ENCODE results near the gene NRXN3. TPM values are rescaled to one million over a fixed set of nuclear protein-coding genes. Genes with fewer than 3 reads are reported as not detected.

The NRXN3 gene
- polyA plus RNA-seq, 1 donor from 2014 or later: not detected

DNA sequence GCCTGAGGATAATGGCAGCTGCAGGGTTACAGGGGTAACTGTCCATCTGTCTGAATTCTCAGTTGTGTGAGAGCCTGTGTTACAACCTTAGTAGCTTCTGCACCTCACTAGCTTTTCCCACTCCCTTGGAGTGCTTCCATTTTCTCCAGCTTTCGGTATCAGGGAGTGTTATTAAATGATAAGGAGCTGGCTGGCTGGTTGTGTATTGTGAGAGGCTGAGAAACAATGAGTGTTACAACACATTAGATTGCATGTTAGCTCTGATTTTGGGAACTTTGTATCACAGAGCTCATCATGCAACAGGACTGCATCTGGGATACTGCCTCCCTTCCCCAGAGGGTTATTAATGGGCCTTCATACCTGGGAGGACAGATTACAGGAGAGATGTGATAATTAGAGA is 1317.5 kb downstream of the NRXN3 start:
- Mint-ChIP-seq H3K36me3 (no peaks in the 10 kb centered on the region), H3K27me3 (no peaks in the 10 kb centered on the region), H3K4me1 (no peaks in the 10 kb centered on the region), H3K9me3 (peaks cover 0 to 12% (median 2%) of the 10 kb centered on the region in 3 donors), H3K4me3 (no peak overlapping the region), H3K27ac (no peak overlapping the region)

- no peak overlapping the region for H3K4me3 Mint-ChIP-seq
- H3K27ac Mint-ChIP-seq: no peak overlapping the region
- H3K27me3 Mint-ChIP-seq: no peaks in the 10 kb centered on the region
- no peaks in the 10 kb centered on the region for H3K4me1 Mint-ChIP-seq
- H3K36me3 Mint-ChIP-seq: no peaks in the 10 kb centered on the region
- peaks cover 1 to 17% (median 5%) of the 10 kb centered on the region in 3 donors for H3K9me3 Mint-ChIP-seq
Observed at GRCh38 chr14:79491161-79491560, 1321.0 kb downstream of the NRXN3 start.

GRCh38 chr14:79493081-79493645 is 1323.0 kb downstream of the NRXN3 start:
- Mint-ChIP-seq H3K4me1 (no peaks in the 10 kb centered on the region), H3K9me3 (peaks cover 4 to 17% (median 5%) of the 10 kb centered on the region in 3 donors), H3K36me3 (no peaks in the 10 kb centered on the region)

GRCh38 chr14:79496701-79497100 is 1326.5 kb downstream of the NRXN3 start:
- H3K36me3 Mint-ChIP-seq: no peaks in the 10 kb centered on the region
- H3K27ac Mint-ChIP-seq: no peak overlapping the region
- H3K27me3 Mint-ChIP-seq: no peaks in the 10 kb centered on the region
- no peak overlapping the region for H3K4me3 Mint-ChIP-seq
- H3K9me3 Mint-ChIP-seq: peaks cover 3 to 8% (median 4%) of the 10 kb centered on the region in 3 donors
- peaks cover 0 to 1% (median 0%) of the 10 kb centered on the region in 3 donors for H3K4me1 Mint-ChIP-seq

More at GRCh38 chr14:79493081-79493645, 1323.0 kb downstream of the NRXN3 start:
- Mint-ChIP-seq H3K4me3 (no peak overlapping the region), H3K27me3 (no peaks in the 10 kb centered on the region), H3K27ac (no peak overlapping the region)

DNA sequence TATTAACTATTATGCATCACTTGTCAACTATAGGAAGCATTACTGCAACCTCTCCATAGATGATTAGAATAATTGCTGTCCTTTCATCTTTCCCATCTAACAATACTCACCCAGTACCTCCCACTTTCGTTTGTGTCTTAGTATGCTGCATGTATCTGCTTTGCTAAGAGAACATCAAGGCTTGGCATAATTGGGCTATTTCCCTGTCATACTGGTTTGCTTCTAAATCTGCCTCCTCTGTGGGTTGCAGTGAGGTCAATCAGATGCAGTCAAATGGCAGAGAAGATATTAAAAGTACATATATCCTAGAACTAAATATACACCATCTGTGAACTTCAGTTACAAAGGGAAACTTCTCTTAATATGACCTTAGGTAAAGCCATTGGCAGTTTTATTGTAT is 1330.3 kb downstream of the NRXN3 start:
- Mint-ChIP-seq H3K27me3 (no peaks in the 10 kb centered on the region), H3K4me1 (peaks cover 0 to 1% (median 0%) of the 10 kb centered on the region in 3 donors), H3K9me3 (peaks cover 0 to 8% (median 5%) of the 10 kb centered on the region in 3 donors), H3K27ac (no peak overlapping the region), H3K4me3 (no peak overlapping the region), H3K36me3 (no peaks in the 10 kb centered on the region)

DNA sequence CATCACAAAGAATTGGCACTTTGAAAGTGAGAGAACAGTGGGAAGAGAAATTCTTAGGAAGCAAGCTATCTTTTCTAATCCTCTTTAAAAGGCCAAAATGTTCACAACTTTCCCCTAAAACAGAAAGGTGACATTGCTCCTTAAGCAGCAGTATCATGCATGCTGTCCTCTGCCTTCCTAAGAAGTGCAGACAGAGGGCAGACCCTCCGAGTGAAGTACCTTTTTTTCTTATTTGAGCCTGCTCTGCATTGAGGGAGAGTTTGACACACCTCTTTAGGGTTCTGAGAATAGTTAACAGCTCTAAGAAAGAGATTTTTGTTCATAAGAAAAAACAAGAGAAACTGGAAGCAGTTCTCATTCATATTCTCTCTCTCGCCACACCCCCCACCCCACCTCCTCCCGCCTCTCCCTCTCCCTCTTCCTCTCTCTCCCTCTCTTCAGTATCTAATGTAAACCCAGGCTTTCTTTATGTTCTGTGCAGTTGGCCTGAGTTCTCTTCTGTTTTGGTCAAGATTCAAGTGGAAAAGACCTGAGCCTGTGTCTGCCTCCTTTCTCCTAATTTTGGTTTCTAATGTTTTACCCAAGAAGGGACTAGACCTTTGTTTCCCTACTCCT is 1332.1 kb downstream of the NRXN3 start:
- Mint-ChIP-seq H3K27ac (no peak overlapping the region), H3K4me1 (peaks cover 0 to 1% (median 0%) of the 10 kb centered on the region in 3 donors), H3K4me3 (peak overlapping the region in 1 of 4 donors; percentile 34)

DNA sequence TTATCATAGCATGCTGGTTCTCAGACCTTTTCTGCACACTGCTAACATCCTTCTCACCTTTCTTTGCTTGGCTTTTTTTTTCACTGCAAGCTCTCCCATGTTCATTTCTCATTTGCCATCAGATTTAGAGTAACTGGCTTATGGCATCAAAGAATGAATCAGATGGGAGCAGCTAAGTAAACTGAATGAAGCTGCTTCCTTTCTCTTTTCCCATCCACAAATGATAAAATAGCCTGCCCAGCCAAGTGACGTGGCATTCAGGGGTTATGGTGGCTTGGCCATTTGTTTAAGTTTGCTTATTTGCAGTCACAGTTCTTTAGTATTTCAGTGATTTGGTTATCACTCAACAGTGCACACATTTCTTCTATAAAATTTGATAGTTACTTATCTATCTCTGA is 1332.6 kb downstream of the NRXN3 start:
- no peak overlapping the region for H3K4me3 Mint-ChIP-seq
- H3K4me1 Mint-ChIP-seq: peaks cover 0 to 1% (median 0%) of the 10 kb centered on the region in 3 donors
- H3K27ac Mint-ChIP-seq: no peak overlapping the region
- H3K36me3 Mint-ChIP-seq: no peaks in the 10 kb centered on the region
- H3K9me3 Mint-ChIP-seq: peaks cover 0 to 5% (median 4%) of the 10 kb centered on the region in 3 donors
- H3K27me3 Mint-ChIP-seq: no peaks in the 10 kb centered on the region

More for the DNA sequence above, 1332.1 kb downstream of the NRXN3 start:
- Mint-ChIP-seq H3K36me3 (no peaks in the 10 kb centered on the region), H3K9me3 (peaks cover 0 to 5% (median 4%) of the 10 kb centered on the region in 3 donors), H3K27me3 (no peaks in the 10 kb centered on the region)

DNA sequence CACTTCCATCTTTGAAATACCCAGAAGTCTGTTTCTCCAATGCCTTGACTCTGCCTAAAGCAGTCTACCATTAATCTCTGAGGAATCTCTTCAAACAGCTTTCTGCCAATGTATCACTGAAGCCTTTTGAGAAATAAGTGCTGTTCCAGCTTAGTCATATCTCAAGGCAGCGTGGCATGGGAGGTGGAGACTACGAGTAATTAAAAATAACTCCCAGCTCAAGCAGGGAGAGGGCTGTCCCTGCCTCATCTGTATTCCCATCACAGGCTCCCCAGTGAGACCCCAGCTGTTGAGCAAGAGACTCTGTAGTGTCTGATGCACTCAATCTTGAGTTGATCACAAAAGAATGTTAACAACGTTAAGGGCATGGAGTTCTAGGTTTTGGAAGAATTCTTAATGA is 1340.5 kb downstream of the NRXN3 start:
- Mint-ChIP-seq H3K4me1 (no peaks in the 10 kb centered on the region), H3K9me3 (peaks cover 0 to 3% (median 2%) of the 10 kb centered on the region in 3 donors), H3K4me3 (no peak overlapping the region), H3K36me3 (no peaks in the 10 kb centered on the region), H3K27me3 (no peaks in the 10 kb centered on the region), H3K27ac (no peak overlapping the region)

DNA sequence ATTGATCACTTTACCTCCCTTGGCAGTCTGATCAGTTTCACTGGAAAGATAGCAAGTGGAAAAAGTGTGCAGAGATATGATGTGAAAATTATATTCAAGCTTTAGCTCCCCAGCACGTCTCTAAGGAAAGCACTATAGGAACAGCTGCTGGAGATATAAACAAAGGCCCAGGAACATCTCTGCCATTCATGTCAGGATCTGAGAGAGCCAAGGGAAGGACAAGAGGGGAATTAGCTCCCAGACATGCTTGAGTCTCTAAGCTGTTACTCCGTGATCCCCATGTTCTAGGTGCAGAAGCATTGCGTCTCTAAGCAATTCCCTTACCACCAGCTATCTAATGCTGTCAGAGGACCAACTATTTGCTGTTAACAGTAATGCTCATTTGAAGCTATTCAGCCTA is 1341.0 kb downstream of the NRXN3 start:
- no peaks in the 10 kb centered on the region for H3K36me3 Mint-ChIP-seq
- H3K4me3 Mint-ChIP-seq: no peak overlapping the region
- no peaks in the 10 kb centered on the region for H3K27me3 Mint-ChIP-seq
- peaks cover 0 to 3% (median 2%) of the 10 kb centered on the region in 3 donors for H3K9me3 Mint-ChIP-seq
- H3K27ac Mint-ChIP-seq: no peak overlapping the region
- no peaks in the 10 kb centered on the region for H3K4me1 Mint-ChIP-seq

GRCh38 chr14:79513446-79513845 is 1343.3 kb downstream of the NRXN3 start:
- Mint-ChIP-seq H3K9me3 (peaks cover 0 to 3% (median 2%) of the 10 kb centered on the region in 3 donors), H3K27me3 (no peaks in the 10 kb centered on the region), H3K27ac (no peak overlapping the region), H3K4me3 (no peak overlapping the region), H3K36me3 (no peaks in the 10 kb centered on the region), H3K4me1 (no peaks in the 10 kb centered on the region)

DNA sequence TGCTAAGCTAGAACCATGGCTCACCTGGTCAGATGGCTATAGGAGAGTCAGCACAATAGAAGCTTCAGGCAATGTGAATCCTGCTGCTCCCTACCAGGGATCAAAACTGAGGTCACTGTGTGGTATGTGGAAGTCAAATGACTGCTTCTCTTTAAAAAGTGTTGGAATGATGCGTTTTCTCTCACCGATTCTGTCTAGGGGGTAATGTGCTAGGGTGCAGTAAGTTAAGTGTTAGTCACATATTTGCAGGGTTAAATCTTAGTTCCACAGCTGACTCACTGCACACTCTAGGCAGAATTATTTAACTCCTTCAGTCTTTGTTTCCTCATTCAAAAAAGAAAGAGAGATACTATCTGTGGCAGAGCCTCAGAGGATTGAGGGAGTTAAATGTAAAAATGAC is 1344.5 kb downstream of the NRXN3 start:
- Mint-ChIP-seq H3K4me1 (no peaks in the 10 kb centered on the region), H3K27ac (no peak overlapping the region), H3K27me3 (no peaks in the 10 kb centered on the region), H3K9me3 (peaks cover 0 to 3% (median 2%) of the 10 kb centered on the region in 3 donors), H3K36me3 (no peaks in the 10 kb centered on the region), H3K4me3 (no peak overlapping the region)

- H3K27me3 Mint-ChIP-seq: no peaks in the 10 kb centered on the region
- no peaks in the 10 kb centered on the region for H3K4me1 Mint-ChIP-seq
- H3K27ac Mint-ChIP-seq: no peak overlapping the region
- no peaks in the 10 kb centered on the region for H3K36me3 Mint-ChIP-seq
- H3K4me3 Mint-ChIP-seq: no peak overlapping the region
- peaks cover 0 to 2% (median 2%) of the 10 kb centered on the region in 3 donors for H3K9me3 Mint-ChIP-seq
Observed at GRCh38 chr14:79515158-79515557, 1345.0 kb downstream of the NRXN3 start.

DNA sequence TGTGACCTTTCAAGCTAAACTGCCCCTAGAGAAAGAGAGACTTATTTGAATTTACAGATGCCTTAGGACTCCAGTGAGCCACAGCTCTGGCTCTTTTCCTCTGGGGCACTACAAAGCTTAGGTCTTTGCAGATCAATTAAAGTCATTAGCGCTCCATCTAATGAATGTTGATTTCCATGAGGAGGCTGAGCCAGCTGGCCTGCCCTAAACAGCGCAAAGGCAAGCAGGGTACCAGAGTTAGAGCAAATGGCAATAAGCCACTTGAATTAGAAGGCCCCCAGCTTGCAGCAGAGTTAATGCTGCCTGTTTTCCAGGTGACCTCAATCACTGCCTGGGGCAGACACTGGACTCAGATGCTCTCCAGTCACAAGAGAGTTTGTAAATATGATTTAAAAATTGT is 1345.8 kb downstream of the NRXN3 start:
- no peaks in the 10 kb centered on the region for H3K4me1 Mint-ChIP-seq

DNA sequence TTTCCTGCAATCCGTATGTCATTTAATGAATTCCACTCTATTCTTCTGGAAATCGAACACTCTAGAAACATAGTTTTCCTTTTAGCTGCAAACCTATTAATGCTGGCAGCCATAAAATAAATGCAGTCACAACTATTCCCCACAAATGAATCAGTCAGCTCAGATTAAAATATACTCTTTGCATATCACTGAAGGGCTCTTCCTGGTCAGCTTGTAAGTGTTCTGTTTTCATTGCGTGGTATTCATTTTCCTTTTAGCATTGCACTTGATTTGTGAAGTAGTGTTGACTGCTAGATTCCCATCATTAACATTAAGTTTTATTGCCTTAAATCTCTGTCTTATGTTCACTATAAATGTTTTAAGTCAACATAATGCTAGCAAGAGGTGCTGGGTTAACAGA is 1355.2 kb downstream of the NRXN3 start:
- H3K27ac Mint-ChIP-seq: no peak overlapping the region
- no peaks in the 10 kb centered on the region for H3K36me3 Mint-ChIP-seq
- H3K27me3 Mint-ChIP-seq: no peaks in the 10 kb centered on the region
- H3K9me3 Mint-ChIP-seq: peaks cover 0 to 2% (median 2%) of the 10 kb centered on the region in 3 donors
- H3K4me3 Mint-ChIP-seq: no peak overlapping the region
- H3K4me1 Mint-ChIP-seq: no peaks in the 10 kb centered on the region

More for the DNA sequence above, 1345.8 kb downstream of the NRXN3 start:
- no peak overlapping the region for H3K4me3 Mint-ChIP-seq
- H3K27me3 Mint-ChIP-seq: no peaks in the 10 kb centered on the region
- no peaks in the 10 kb centered on the region for H3K36me3 Mint-ChIP-seq
- peaks cover 0 to 3% (median 2%) of the 10 kb centered on the region in 3 donors for H3K9me3 Mint-ChIP-seq
- H3K27ac Mint-ChIP-seq: no peak overlapping the region

GRCh38 chr14:79528828-79529416 is 1358.7 kb downstream of the NRXN3 start:
- Mint-ChIP-seq H3K4me3 (no peak overlapping the region), H3K27me3 (no peaks in the 10 kb centered on the region), H3K27ac (no peak overlapping the region), H3K36me3 (no peaks in the 10 kb centered on the region), H3K9me3 (no peaks in the 10 kb centered on the region), H3K4me1 (no peaks in the 10 kb centered on the region)
